GM23338 (cell line): ENCODE results near the gene GPRC5D. TPM values are rescaled to one million over a fixed set of nuclear protein-coding genes. Genes with fewer than 3 reads are reported as not detected.

ENCODE experiments used
- ATAC-seq: fragments of 200-7000 bp; cut with Tn5 transposase; 3 replicates; pipeline ENCODE4 v1.9.1; 2020
- DNase-seq: peaks from one replicate; pipeline ENCODE4 v3.0.0-alpha.2; 2015; ENCODE audit warnings: low spot score
- H2AFZ ChIP-seq: fragments of 200-600 bp; sonication (generic); 2 replicates; pipeline ENCODE4 v1.8.0; 2016; ENCODE audit warnings: antibody characterized with exemption, mild to moderate bottlenecking, moderate library complexity
- H3F3A ChIP-seq: fragments of 200-600 bp; sonication (generic); replicated peaks from 2 replicates; pipeline ENCODE4 v1.8.0; 2017; ENCODE audit warnings: antibody characterized with exemption, mixed run types, low read depth
- H3K27ac ChIP-seq: fragments of 200-600 bp; sonication (generic); 2 replicates; pipeline ENCODE4 v1.6.1; 2016; ENCODE audit warnings: low read depth
- H3K27me3 ChIP-seq: fragments of 200-600 bp; sonication (generic); 2 replicates; pipeline ENCODE4 v1.8.0; 2016; ENCODE audit warnings: mild to moderate bottlenecking, mixed run types, moderate library complexity; ENCODE audit not compliant: insufficient read depth
- H3K36me3 ChIP-seq: fragments of 200-600 bp; sonication (generic); 2 replicates; pipeline ENCODE4 v1.8.0; 2016; ENCODE audit warnings: mild to moderate bottlenecking; ENCODE audit not compliant: insufficient read depth
- H3K4me1 ChIP-seq: fragments of 200-600 bp; sonication (generic); 2 replicates; pipeline ENCODE4 v1.8.0; 2016; ENCODE audit warnings: mild to moderate bottlenecking, moderate library complexity; ENCODE audit not compliant: insufficient read depth
- H3K4me2 ChIP-seq: fragments of 200-600 bp; sonication (generic); 2 replicates; pipeline ENCODE4 v1.7.1; 2017; ENCODE audit warnings: mixed run types
- H3K4me3 ChIP-seq: fragments of 200-600 bp; sonication (generic); 2 replicates; pipeline ENCODE4 v1.6.1; 2016; ENCODE audit warnings: mixed run types
- H3K79me2 ChIP-seq: fragments of 200-600 bp; sonication (generic); replicated peaks from 2 replicates; pipeline ENCODE4 v1.8.0; 2017; ENCODE audit warnings: mild to moderate bottlenecking; ENCODE audit not compliant: insufficient read depth
- H3K9me2 ChIP-seq: fragments of 200-600 bp; sonication (generic); 2 replicates; pipeline ENCODE4 v1.8.0; 2017; ENCODE audit not compliant: insufficient read depth
- H4K20me1 ChIP-seq: fragments of 200-600 bp; sonication (generic); replicated peaks from 2 replicates; pipeline ENCODE4 v1.8.0; 2017; ENCODE audit warnings: mild to moderate bottlenecking; ENCODE audit not compliant: insufficient read depth
- H3K27ac Mint-ChIP-seq: 2 replicates; pipeline ENCODE4 v1.8.0; 2020; ENCODE audit warnings: inconsistent platforms, mild to moderate bottlenecking, moderate library complexity, mixed read lengths
- H3K27me3 Mint-ChIP-seq: 3 replicates; pipeline ENCODE4 v1.8.0; 2022; ENCODE audit warnings: low read depth, mild to moderate bottlenecking, moderate library complexity, mixed read lengths, inconsistent platforms; ENCODE audit not compliant: insufficient read depth, poor library complexity
- H3K36me3 Mint-ChIP-seq: 3 replicates; pipeline ENCODE4 v1.8.0; 2021; ENCODE audit warnings: low read depth, mild to moderate bottlenecking, inconsistent platforms, moderate library complexity, mixed read lengths
- H3K4me1 Mint-ChIP-seq: 3 replicates; pipeline ENCODE4 v1.8.0; 2020; ENCODE audit warnings: mild to moderate bottlenecking, inconsistent platforms, mixed read lengths
- H3K4me3 Mint-ChIP-seq: 3 replicates; pipeline ENCODE4 v1.8.0; 2021; ENCODE audit warnings: moderate library complexity, mild to moderate bottlenecking, inconsistent platforms, mixed read lengths
- H3K9me3 Mint-ChIP-seq: 3 replicates; pipeline ENCODE4 v1.8.0; 2020; ENCODE audit warnings: moderate library complexity, mild to moderate bottlenecking, inconsistent platforms, mixed read lengths
- CREB1 ChIP-seq: fragments of 250-450 bp; sonication (Bioruptor Pico); IDR thresholded peaks from 2 replicates; pipeline ENCODE4 v1.5.0; 2020; ENCODE audit warnings: low read depth, mild to moderate bottlenecking, moderate library complexity
- CTCF ChIP-seq, 2 experiments: fragments of 200-600 bp in 1 of 2; sonication (generic) in 1 of 2; conservative IDR thresholded peaks; 2 replicates each; pipeline versions ENCODE4 v1.5.1 to v1.6.1; 2016 to 2017; ENCODE audit warnings: antibody characterized with exemption in 2 of 2, low read depth in 2 of 2, mild to moderate bottlenecking in 2 of 2, moderate library complexity in 1 of 2
- ETS1 ChIP-seq: IDR thresholded peaks from 2 replicates; pipeline ENCODE4 v1.6.1; 2016; ENCODE audit warnings: antibody characterized with exemption
- REST ChIP-seq: IDR thresholded peaks from one replicate; pipeline ENCODE4 v1.6.1; 2018; ENCODE audit warnings: antibody characterized with exemption; ENCODE audit not compliant: unreplicated experiment
- STAT1 ChIP-seq: IDR thresholded peaks from one replicate; pipeline ENCODE4 v1.6.1; 2016; ENCODE audit warnings: antibody characterized with exemption; ENCODE audit not compliant: unreplicated experiment
- ZNF114 ChIP-seq: fragments of 250-450 bp; sonication (Bioruptor Pico); IDR thresholded peaks from 2 replicates; pipeline ENCODE4 v1.5.0; 2020; ENCODE audit warnings: mild to moderate bottlenecking, moderate library complexity
- polyA plus RNA-seq: library from polyadenylated mRNA; unstranded; fragments of >200 nt; fragmentation: Nextera tagmentation; extraction: Ambion mirVana; gene quantifications from 2 replicates; pipeline ENCODE4 v1.2.1, GENCODE V29; 2016
- total RNA-seq: library from RNA; depleted of rRNA; stranded (reverse); fragments of >200 nt; shearing (Covaris generic); gene quantifications from 2 replicates; pipeline ENCODE4 v1.2.3, GENCODE V29; 2014

Gene GPRC5D
- total and polyA plus RNA-seq, 2 experiments from 2014 or later = not detected

- TF ChIP-seq CTCF (conservative IDR thresholded peaks at IDR 0.05; ENCODE audit: low read depth in 2 of 2) (no peak), ZNF114 (CRISPR knock-in tag) (no peak), STAT1 (no peak), ETS1 (no peak), CREB1 (no peak)
Measured at GRCh38 chr12:12984149-12984548, 32.2 kb upstream of the GPRC5D start (continued).

GRCh38 chr12:12983420-12984035, 31.6 kb upstream of the GPRC5D start:
- no peaks in the 10 kb centered on the region for H3K27me3 ChIP-seq
- H3K36me3 ChIP-seq = peaks cover 18% of the 10 kb centered on the region; the same call in 1 of the 2 replicates
- Mint-ChIP-seq H3K4me1 (peaks cover 12% of the 10 kb centered on the region; the same call in 2 of the 3 replicates), H3K27me3 (no peaks in the 10 kb centered on the region), H3K4me3 (no peak overlapping the region), H3K9me3 (no peaks in the 10 kb centered on the region), H3K36me3 (peaks cover 28% of the 10 kb centered on the region), H3K27ac (no peak overlapping the region)
- no peaks in the 10 kb centered on the region for H3K9me2 ChIP-seq
- H3K79me2 ChIP-seq = no peaks in the 10 kb centered on the region
- no peak overlapping the region for H3K4me2 ChIP-seq
- no peak overlapping the region for H2AFZ ChIP-seq
- ATAC-seq (peak; percentile 12; the same call in 1 of the 3 replicates), DNase-seq (peak; percentile 55)
- no peak overlapping the region for H3K4me3 ChIP-seq
- no peaks in the 10 kb centered on the region for H3F3A ChIP-seq
- H4K20me1 ChIP-seq = no peaks in the 10 kb centered on the region; the same call in 1 of the 2 replicates
- no peaks in the 10 kb centered on the region for H3K4me1 ChIP-seq
- no peak for TF ChIP-seq REST
- peak; percentile 62 for TF ChIP-seq CTCF (conservative IDR thresholded peaks at IDR 0.05; ENCODE audit: low read depth in 2 of 2)
- no peak overlapping the region for H3K27ac ChIP-seq
